HG03196 (cell line): Measurements from ENCODE around the gene MMS19.
"Not testable (repeated sequence)": the region's sequence is repeated elsewhere in the genome, so short reads cannot be mapped to it uniquely, and the experiment has no call there.

Experiments
- ATAC-seq: cut with Tn5 transposase; IDR thresholded peaks from one replicate; pipeline ENCODE4 v1.9.1; 2021; ENCODE audit not compliant: unreplicated experiment

The MMS19 gene

GRCh38 chr10:97434055-97434454 lies 64.2 kb downstream of the MMS19 start:
- ATAC-seq, result no peak

GRCh38 chr10:97428572-97428981 lies 69.6 kb downstream of the MMS19 start:
- no peak for ATAC-seq

- no peak for ATAC-seq
Measured at GRCh38 chr10:97427571-97428179, 70.5 kb downstream of the MMS19 start.

GRCh38 chr10:97426776-97427570 lies 71.2 kb downstream of the MMS19 start:
- ATAC-seq, result no peak

- ATAC-seq, result peak; percentile 72
Measured at GRCh38 chr10:97425964-97426775, 72.1 kb downstream of the MMS19 start, which contains the start of gene PGAM1. TSS of gene PGAM1 (plus strand) at chr10:97426191. CDS start at chr10:97426308, 117 bp downstream.

GRCh38 chr10:97423757-97424098 lies 74.5 kb downstream of the MMS19 start:
- ATAC-seq, result not testable (repeated sequence)

GRCh38 chr10:97416565-97416964 lies 81.7 kb downstream of the MMS19 start:
- ATAC-seq, result no peak

GRCh38 chr10:97412891-97413304 lies 85.3 kb downstream of the MMS19 start:
- ATAC-seq, result no peak

GRCh38 chr10:97411406-97411805 lies 86.8 kb downstream of the MMS19 start:
- ATAC-seq, result no peak

- ATAC-seq, result no peak
Measured at GRCh38 chr10:97408496-97408992, 89.7 kb downstream of the MMS19 start.
